ENCODE results near the gene CEACAM5.

GRCh38 chr19:41697198-41697855 is 11.1 kb upstream of the CEACAM5 start:
- TF ChIP-seq SP2 (tag by site-specific recombination; IDR thresholded peaks at IDR 0.05): no peak
- TF ChIP-seq ZBTB7A (tag by site-specific recombination; IDR thresholded peaks at IDR 0.05; ENCODE audit: low read depth): no peak
- TF ChIP-seq, protein P1, sequence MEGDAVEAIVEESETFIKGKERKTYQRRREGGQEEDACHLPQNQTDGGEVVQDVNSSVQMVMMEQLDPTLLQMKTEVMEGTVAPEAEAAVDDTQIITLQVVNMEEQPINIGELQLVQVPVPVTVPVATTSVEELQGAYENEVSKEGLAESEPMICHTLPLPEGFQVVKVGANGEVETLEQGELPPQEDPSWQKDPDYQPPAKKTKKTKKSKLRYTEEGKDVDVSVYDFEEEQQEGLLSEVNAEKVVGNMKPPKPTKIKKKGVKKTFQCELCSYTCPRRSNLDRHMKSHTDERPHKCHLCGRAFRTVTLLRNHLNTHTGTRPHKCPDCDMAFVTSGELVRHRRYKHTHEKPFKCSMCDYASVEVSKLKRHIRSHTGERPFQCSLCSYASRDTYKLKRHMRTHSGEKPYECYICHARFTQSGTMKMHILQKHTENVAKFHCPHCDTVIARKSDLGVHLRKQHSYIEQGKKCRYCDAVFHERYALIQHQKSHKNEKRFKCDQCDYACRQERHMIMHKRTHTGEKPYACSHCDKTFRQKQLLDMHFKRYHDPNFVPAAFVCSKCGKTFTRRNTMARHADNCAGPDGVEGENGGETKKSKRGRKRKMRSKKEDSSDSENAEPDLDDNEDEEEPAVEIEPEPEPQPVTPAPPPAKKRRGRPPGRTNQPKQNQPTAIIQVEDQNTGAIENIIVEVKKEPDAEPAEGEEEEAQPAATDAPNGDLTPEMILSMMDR (tag by site-specific recombination; IDR thresholded peaks at IDR 0.05): no peak
- no peak for TF ChIP-seq ZNF701 (tag by site-specific recombination; IDR thresholded peaks at IDR 0.05)
- no peak for TF ChIP-seq SP7 (tag by site-specific recombination; IDR thresholded peaks at IDR 0.05)

Measured in HEK293 (cell line).